NCI-H1930 (cell line): Measurements from ENCODE around the gene CDK9.
"Not testable (repeated sequence)": the region's sequence is repeated elsewhere in the genome, so short reads cannot be mapped to it uniquely, and the experiment has no call there.

Experiments
- DNase-seq, 2 experiments: peaks; one replicate each; lab custom pipeline; 2025; lab: John Stamatoyannopoulos, UW

The CDK9 gene

DNA sequence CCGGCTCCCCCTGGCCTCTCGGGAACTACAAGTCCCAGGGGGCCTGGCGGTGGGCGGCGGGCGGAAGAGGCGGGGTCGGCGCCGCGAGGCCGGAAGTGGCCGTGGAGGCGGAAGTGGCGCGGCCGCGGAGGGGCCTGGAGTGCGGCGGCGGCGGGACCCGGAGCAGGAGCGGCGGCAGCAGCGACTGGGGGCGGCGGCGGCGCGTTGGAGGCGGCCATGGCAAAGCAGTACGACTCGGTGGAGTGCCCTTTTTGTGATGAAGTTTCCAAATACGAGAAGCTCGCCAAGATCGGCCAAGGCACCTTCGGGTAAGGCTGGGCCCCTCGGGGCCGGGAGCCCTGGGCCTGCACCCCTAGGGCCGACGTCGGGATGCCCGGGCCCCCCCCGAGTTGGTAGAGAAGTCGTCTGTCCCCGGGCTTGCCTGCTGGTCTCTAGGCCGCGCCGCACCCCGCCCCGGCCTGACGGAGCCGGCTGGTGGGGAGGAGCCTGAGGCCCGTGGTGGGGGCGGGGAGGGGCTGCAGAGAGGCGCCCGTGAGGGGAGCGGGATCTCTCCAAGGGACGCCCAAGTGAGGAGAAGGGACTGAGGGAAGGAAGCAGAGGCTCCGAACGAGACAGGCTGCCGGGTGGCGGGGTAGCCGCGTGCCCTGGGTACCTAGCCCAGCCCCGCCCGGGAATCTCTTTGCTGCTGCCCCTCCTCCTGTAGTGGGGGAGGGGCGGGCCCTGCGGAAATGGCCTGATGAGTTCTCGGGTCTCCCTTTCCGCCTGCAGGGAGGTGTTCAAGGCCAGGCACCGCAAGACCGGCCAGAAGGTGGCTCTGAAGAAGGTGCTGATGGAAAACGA lies at the start of gene CDK9:
Gene CDK9, plus strand, starts transcription at position 102 of the 840 bp plus-strand sequence. Its CDS starts 115 bp downstream, at position 217.
- peak; percentile 75 to 88 for DNase-seq

DNA sequence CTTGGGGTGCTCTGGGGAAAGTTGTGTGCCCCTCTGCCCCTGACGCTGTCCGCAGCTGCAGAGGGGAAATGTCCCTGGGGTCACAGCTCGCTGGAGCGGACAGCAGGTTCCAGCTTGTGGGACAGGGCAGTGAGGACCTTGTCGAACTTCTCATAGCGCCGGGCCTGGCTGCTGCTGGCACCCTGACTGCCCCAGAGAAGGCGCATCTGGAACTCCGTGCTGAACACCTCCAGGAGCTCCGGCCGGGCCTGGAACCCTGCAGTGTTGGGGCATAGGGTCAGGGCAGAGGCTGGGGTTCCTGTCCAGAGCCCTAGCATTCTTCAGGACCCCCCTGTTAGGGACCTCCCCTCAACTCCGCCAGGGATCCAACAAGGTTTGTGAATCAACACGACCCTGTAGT lies 47.2 kb upstream of the CDK9 start:
- DNase-seq: no peak

DNA sequence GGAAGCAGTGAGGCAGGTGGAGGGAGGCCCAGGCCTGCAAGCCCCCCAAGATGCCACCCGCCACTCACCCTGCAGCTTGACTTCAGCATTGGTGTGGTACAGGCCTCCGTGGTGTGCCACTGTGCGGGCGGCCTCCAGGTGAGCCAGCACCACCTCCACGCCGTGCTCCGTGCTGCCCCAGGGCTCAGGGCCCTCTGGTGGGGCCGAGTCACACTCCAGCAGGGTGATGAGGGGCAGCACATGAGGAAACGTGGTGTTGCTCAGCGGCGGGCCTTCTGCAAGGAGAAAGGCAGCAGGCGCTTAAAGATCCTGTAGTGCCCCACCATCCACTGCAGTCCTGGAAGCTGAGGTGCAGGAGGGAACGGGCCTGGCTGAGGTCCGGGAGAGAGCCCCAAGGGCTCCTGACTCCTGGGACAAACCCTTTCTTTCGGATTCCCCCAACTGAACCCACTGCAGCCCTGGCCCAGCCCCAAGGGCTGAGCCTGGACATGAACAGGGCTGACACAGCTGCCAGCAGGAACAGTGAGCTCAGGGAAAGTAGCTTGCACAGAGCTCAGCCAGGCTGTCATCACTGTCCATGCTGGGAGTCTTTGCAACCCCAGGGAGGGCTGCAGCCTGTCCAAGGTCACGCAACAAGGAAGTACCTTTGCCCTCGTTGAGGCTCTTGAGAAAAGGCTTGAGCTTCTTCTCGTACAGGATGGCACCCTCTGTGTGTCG lies 46.1 kb upstream of the CDK9 start:
- no peak for DNase-seq

DNA sequence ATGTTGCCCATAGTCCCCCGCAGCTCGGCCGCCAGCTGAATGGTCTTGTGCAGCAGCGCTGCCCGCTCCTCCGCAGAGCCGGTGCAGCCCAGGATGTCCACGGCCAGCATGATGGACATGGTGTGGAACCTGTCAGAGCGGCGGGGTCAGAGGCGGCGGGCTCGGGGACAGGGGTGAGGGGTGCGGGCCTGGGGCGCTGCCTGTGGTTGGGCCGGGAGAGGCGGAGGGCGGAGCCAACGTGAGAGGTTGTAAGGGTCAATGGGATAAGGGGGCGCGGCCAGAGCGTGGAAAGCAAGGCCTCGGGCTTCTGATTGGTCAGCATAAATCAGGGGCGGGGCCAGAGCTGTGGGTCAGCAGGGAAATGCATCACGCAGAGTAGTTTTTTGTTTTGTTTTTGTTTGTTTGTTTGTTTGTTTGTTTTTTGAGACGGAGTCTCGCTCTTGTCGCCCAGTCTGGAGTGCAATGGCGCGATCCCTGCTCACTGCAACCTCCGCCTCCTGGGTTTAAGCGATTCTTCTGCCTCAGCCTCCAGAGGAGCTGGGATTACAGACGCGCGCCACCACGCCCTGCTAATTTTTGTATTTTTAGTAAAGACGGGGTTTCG lies 43.9 kb upstream of the CDK9 start:
- no peak for DNase-seq

DNA sequence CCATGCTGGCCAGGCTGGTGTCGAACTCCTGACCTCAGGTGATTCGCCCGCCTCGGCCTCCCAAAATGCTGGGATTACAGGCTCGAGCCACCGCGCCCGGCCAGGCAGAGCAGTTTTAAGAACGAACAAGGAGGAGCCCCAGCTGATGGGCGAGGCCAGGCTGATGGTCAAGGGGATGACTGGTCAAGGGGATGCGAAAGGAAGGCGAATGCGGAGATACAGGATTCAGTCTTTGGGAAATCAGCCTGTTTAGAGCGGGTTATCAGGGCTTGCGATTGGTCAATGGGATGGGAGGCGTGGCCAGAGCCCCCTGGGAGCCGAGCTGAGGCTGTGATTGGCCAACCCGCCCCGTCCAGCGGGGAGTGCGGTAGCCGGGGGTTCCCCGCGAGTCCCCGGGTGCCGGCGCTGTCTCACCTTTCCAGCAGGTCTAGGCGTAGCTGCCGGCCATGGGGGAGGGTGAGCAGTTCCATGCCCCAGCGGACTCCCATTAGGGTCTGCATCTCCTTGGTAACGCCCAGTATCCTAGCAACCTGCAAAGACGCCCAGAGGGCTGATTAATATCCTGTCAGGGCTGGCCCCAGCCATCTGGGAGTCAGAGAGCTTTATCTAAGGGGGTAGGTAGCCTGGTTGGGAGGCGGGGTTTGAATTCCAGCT lies 43.3 kb upstream of the CDK9 start:
- no peak for DNase-seq

DNA sequence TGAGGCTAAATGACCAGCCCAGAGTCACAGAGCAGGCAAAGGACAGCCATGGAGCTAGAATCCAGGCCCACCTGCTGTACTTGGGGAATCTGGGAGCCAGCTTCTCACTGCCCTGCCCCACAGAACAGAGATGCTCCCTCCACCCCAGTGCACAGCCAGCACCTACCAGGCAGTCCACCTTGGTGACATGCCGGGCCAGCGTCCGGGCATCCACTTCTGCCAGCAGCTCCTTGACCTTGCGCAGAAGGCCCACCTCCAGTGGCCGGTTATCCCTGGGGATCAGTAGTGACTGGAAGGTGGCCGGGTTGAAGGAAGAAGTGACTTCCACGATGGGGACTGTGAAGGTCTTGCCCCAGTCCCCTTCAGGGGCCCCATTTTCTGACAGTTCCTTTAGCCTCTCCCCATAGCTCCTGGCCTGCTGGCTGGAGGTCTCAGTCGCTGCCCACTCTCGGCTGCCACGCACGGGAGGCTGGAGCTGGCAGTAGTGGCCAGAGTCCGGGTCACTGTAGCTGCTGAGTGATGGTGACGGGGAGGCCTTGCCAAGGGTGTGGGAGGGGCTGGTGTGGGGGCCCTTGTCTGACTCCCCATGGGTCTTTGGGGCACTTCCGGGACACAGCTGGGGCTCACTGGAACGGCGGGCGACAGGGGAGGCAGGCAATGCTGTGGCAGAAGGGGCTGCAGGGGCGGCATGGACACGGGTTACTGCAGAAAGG lies 41.3 kb upstream of the CDK9 start:
- no peak for DNase-seq

DNA sequence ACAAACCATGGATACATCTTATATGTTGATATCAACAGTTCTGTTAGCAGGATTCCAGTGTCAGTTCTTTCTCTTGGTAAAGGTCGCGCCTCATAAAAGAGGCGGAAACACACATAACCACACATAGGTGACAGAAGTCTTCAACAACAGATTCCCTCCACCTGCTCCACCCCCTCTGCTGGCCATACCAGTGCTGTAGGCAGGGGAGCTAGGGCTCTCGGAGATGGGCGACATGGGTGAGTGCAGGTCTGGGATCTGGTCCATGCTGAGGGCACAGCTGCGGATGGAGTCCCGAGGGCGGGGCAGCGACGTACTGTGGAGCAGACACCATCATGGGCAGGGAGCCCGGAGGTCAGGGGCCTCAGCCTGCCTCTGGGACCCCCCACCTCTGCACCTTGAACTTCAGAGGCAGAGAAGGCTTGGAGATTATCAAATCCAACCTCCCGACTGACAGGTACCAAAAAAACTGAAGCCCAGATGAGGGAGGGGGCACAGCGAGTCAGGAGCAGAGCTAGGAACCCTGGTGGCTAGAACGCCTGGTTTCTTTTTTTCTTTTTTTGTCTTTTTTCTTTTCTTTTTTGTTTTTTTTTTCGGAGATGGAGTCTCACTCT lies 38.8 kb upstream of the CDK9 start:
- no peak for DNase-seq

DNA sequence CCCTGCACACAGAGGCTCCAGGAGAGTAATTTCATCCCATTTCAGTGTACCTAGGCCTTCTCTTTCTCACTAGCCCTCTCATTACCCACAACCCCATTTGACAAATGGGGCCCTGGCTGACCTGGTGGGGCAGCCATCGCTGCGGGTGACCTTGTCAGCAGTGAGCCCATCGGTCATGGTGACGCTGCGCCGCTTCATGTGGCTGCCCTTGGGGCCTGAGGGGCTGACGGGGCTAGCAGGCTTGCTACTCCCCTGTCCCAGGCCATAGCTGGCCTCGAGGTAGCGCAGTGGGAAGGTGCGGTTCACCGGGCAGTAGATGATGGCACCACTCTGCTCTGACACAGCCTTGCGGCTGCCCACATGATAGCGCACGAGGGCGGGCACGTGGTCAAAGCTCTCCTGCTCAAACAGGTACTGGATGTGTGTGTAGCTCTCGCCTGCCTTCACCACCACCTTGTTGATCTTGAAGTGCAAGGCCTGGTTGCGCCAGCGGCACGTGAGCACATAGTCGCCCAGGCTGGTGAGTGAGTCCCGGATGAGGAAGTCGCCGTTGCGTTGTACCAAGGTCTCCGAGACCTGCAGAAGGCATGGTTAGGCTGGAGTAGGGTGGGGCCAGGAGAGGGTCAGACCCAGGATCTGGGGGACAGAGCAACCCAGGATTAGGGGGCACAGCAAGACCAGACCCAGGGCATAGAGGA lies 36.6 kb upstream of the CDK9 start:
- no peak for DNase-seq

DNA sequence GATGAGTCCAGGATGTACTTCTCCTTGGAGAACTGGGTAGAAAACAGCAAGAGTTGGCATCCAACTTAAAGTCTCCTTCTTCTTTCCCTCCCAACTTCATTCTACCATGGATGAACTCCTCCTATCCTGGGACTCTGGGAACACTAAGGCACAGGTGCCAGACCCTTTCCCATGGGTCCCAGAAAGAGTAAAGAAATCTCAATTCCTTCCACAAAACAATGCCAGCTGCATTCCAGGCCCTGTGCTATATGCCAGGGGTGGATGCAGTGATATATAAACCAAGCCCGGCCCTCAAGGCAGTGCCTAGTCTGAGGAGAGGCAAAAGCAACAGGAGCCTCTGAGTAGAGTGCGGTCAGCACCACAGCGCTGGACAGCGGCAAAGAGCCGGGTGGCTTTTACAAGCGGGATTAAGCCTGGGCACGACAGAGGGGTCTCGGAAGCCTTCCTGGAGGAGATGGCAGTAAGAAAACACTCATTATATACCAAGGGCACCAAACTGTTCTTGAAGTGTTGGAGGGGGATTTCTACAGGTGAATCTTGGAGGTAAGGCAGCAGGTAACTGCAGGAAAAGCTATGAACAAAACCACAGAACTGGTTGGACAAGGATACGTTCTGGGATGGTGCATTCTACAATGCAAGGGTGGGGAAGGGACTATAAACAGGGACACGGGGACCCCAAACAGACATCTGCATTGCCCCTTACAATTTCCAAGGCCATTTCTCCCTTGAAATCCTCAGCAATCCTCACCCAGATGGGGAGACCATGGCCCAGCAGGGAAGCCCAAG lies 34.4 kb upstream of the CDK9 start:
- DNase-seq: no peak

DNA sequence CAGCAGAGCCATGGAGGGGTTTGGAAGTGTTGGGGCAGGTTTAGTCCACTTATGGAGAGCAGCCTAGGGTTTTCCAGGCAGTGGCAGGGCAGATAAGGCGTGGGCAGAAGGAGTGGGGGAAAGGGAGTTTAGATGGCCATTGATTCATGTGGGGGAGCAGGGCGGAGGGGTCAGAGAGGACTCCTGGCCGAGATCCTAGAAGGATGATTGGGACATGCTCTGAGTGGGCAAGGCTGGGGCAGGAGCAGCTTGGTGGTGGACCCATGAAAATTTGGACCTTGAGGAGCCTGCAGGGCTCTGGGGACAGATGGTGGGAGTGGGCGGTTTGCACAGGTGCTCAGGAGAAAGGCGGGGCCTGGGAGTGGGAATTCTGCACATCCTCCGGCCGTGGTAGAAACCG lies 32.7 kb upstream of the CDK9 start:
- no peak for DNase-seq

DNA sequence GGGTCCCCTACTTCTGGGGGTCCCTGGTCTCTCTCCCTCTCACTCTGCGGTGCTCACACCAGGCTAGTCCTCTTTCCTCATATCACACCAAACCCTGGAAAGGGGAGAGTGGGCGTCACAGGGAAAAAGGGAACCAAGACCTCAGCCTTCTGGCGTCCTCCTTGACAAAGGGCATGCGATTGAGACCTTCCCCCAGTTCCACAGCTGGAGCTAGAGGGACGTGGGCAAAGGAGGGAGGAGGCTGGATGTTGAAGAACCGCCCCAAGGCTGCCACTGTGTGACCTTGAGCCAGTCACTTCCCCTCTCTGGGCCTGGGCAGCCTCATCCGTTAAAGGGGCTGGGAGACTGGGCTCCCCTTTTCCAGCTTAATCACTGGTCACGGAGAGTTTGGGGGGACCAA lies 32.2 kb upstream of the CDK9 start:
- no peak for DNase-seq

DNA sequence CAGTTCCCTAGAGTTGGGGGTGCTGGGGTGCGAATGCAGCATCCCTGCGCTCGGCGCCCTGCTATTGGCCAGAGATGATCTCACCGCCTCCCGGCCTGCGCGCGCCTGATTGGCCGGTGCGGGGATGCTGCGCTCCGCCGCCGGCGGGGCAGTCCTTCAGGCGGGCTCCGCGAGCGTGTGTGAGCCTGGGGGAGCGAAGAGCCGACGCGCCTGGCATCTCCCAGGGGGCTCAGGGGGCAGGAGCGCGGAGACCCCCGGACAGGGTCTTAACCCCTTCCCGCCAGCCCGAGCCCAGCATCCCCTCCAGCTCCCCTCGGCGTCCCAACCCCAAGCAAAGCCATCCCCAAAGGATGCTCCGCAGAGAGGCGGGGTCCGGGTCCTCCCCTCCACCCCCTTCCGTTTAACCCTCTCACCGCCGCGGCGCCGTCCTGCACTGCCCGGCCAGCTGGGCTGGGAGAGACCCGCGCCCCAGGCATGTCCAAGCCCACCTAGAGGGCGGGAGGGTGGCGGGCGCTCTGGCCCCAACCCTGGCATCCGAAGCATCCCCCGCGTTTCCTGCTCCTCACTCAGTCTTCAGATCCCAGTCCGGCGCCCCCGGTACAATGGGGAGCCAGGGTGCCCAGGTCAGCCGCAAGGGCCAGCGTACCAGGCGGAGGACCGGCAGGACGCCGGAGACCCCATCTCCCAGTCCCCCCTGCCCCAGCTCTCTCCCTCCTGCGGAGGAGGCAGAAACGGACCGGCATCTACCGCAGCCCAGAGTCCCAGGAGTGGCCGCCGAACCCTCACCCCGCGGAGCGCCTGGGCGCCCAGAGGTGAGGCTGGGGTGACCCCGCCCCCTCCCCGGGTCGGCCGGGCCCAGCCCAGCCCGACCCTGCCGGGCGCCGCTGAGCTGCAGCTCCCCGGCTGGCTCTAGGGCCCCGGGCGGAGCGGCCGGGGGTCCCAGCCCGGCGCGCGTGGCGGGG lies 31.5 kb upstream of the CDK9 start:
- DNase-seq: peak; percentile 48 to 64

DNA sequence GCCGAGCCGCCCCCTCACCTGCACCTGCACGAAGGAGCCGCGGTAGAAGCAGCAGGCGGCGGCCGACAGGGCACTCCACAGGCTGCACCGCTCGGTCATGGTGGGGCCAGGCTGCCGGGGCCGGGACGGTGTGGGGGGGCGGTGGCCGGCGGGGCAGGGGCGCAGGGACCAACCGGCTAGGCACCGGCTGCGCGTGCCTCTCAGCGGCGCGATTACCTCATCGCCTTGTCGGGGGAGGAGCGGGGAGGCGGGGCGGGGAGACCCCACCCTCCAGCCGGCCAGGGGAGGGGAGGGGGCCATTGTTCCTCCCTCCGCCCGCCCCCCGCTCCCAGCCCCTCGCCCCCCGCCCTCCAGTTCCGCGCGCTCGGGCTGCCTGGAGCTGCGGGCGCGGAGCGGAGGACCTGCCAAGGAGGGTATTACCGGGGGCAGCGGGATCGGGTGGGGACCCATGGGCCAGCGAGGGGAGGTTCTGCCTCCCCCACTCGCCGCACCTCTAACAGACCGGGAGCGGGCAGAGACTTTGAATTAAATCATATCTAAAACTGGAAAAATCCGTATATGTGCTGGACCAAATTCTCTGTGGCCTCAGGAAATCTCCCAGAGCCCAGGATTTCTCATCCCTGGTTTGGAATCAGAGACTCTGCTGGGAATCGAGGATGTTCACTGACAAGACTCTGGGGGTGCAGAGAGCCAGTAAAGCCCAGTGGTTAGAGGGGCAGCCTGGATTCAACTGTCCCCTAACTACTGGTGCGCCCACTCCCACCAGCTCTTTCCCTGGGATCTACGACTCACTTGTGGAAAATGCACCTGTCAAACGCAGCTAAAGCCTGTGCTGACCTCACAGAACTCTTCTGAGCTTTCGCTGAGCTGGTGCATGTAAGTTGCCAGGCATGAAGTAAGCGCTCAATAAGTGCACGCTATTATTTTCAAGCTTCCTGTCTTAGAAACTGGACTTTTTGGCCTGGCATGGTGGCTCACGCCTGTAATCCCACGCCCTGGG lies 30.5 kb upstream of the CDK9 start:
- DNase-seq: peak; percentile 69 to 78

DNA sequence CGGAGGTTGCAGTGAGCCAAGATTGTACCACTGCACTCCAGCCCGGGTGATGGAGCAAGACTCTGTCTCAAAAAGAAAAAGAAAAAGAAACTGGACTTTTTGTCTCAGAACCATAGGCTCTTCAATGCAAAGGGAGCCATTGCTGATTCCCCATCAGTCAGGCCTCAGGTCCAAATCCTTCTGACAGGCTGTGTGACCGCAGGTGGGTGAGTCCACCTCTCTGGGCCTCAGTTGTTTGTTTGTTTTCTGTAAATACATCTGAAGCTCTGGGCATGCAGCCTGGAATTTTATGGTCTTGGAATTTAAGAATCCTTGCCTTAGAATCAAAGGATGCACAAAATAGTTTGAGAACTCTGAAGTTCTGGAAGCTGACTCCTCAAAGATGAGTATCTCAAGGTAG lies 29.6 kb upstream of the CDK9 start:
- no peak for DNase-seq

DNA sequence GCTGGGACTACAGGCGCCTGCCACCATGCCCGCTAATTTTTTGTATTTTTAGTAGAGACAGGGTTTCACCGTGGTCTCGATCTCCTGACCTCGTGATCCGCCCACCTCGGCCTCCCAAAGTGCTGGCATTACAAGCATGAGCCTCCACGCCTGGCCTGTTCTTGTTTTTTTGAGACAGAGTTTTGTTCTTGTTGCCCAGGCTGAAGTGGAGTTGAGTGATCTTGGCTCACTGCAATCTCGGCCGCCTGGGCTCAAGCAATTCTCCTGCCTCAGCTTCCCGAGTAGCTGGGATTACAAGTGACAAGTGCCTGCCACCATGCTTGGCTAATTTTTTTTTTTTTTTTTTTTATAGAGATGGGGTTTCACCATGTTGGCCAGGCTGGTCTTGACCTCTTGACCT lies 29.1 kb upstream of the CDK9 start:
- DNase-seq: not testable (repeated sequence)

DNA sequence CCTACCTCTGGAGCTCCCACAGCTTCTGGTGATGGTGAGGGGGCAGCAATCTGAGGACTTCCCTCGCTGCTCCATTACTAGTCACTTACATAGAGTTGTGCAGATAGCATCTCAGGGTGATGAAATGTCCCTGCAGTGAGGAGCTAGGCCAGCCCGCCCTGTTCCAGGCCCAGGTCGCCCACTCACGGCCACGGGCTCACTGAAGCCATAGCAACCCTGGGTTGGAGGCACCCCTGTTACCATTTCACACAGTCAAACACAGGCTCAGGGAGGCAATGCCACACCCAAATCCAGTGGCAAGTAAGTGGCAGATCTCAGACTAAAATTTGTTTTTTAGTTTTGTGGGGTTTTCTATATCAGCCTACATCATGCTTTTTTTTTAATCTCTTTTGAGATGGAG lies 27.0 kb upstream of the CDK9 start:
- DNase-seq: no peak

DNA sequence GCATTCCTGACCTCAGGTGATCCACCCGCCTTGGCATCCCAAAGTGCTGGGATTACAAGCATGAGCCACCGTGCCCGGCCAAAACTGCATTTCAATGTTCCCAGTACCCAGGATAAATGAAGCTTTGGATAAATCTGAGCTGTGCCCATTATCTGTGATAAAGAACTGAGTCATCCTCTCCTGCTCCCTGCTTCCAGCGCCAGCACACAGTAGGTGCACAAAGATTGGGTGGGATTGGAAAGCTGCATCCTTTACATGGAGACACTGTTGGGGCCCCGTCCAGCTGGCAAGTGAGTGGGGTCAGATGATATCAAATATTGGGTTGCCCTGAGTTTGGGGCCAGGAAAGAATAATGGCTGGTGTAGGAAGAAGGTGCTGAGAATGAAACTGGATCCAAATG lies 24.8 kb upstream of the CDK9 start:
- DNase-seq: no peak
